ENCODE measurements around the gene KLC1.

DNA sequence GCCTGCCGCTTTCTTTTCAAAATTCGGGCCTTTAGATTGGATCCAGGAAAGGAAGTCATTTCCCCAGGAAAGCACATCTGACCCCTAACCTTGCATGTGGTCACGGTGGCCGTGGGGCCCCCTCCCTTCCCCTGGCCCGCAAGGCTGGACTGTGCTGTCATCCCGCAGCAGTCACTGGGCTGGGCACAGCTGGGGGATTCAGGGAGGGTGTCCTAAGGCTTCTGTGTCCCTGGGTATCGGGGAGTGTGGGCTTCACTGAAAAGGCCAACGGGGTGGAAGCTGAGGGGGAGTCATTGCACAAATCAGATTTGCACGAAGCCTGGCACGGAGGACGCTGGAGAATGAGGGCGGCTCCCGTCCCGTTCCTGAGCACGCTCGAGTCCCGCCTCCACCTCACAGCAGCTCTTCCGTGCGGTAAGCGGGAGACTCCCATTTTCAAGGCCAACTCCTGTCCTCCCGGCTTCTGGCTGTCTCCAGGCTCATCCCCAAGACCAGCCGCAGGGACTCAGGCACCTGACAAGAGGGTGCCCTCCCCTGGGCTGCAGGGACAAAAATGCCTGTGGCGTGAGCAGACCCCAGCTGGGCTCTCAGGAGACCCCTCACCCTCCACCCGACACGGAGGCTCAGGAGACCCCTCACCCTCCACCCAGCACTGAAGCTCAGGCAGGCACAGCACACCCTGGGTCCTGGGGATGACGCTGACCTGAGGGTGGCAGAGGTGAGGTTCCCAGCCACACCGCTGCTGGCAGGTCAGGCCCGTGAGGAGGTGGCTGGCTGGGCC, 76.7 kb downstream of the KLC1 start:
- TF ChIP-seq, protein P1, sequence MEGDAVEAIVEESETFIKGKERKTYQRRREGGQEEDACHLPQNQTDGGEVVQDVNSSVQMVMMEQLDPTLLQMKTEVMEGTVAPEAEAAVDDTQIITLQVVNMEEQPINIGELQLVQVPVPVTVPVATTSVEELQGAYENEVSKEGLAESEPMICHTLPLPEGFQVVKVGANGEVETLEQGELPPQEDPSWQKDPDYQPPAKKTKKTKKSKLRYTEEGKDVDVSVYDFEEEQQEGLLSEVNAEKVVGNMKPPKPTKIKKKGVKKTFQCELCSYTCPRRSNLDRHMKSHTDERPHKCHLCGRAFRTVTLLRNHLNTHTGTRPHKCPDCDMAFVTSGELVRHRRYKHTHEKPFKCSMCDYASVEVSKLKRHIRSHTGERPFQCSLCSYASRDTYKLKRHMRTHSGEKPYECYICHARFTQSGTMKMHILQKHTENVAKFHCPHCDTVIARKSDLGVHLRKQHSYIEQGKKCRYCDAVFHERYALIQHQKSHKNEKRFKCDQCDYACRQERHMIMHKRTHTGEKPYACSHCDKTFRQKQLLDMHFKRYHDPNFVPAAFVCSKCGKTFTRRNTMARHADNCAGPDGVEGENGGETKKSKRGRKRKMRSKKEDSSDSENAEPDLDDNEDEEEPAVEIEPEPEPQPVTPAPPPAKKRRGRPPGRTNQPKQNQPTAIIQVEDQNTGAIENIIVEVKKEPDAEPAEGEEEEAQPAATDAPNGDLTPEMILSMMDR (IDR thresholded peaks at IDR 0.05) = no peak
- TF ChIP-seq POLR2A (IDR thresholded peaks at IDR 0.05) = no peak
